ENCODE results near the gene OTOG. TPM values are rescaled to one million over a fixed set of nuclear protein-coding genes. Genes with fewer than 3 reads are reported as not detected.
A peak's percentile ranks its signal among the peaks of the same experiment; 100 is the strongest.

The OTOG gene
- total and polyA plus RNA-seq, 7 experiments from 2014 or later: not detected

GRCh38 chr11:17561111-17561415 is 14.0 kb downstream of the OTOG start:
- CTCF ChIA-PET: no interaction called here
- peaks cover 0 to 2% (median 0%) of the 10 kb centered on the region in 11 donors for H3K9me3 Mint-ChIP-seq
- ATAC-seq: no peak

GRCh38 chr11:17561526-17561925 is 14.5 kb downstream of the OTOG start:
- H3K9me3 Mint-ChIP-seq: peaks cover 0 to 2% (median 0%) of the 10 kb centered on the region in 11 donors
- no peaks in the 10 kb centered on the region for H3K4me1 ChIP-seq (ENCODE audit: control insufficient read depth in 2 of 2, insufficient read depth in 2 of 2, low read length in 2 of 2)
- ATAC-seq (no peak), DNase-seq (peak in 1 of 9 donors; percentile 8)
- POLR2A ChIA-PET: no interaction called here
- H3K27ac ChIP-seq (ENCODE audit: low read depth, low read length): no peak overlapping the region
- no peaks in the 10 kb centered on the region for H3K36me3 ChIP-seq (ENCODE audit: control insufficient read depth in 2 of 3, insufficient read depth in 3 of 3, low read length in 3 of 3)
- intact Hi-C loops (cut with micrococcal nuclease): no loop called here
- H3K4me3 Mint-ChIP-seq: no peak overlapping the region
- H3K4me1 Mint-ChIP-seq: no peaks in the 10 kb centered on the region
- H3K4me3 ChIP-seq (ENCODE audit: low read length): no peak overlapping the region
- H3K27ac Mint-ChIP-seq: no peak overlapping the region
- H3K27me3 ChIP-seq (ENCODE audit: control insufficient read depth in 2 of 2, insufficient read depth in 2 of 2, low read length in 2 of 2): no peaks in the 10 kb centered on the region
- H3K27me3 Mint-ChIP-seq: peaks cover 0 to 12% (median 2%) of the 10 kb centered on the region in 5 donors
- CTCF ChIA-PET: no interaction called here
- H3K9me3 ChIP-seq (ENCODE audit: control insufficient read depth in 2 of 3, low read length in 3 of 3): no peaks in the 10 kb centered on the region
- no peaks in the 10 kb centered on the region for H3K36me3 Mint-ChIP-seq

More at GRCh38 chr11:17561111-17561415, 14.0 kb downstream of the OTOG start:
- intact Hi-C loops (cut with micrococcal nuclease): no loop called here
- Histone ChIP-seq H3K9me3 (ENCODE audit: control insufficient read depth in 2 of 3, low read length in 3 of 3) (no peaks in the 10 kb centered on the region), H3K36me3 (ENCODE audit: control insufficient read depth in 2 of 3, insufficient read depth in 3 of 3, low read length in 3 of 3) (no peaks in the 10 kb centered on the region), H3K27ac (ENCODE audit: low read depth, low read length) (no peak overlapping the region), H3K4me3 (ENCODE audit: low read length) (no peak overlapping the region), H3K27me3 (ENCODE audit: control insufficient read depth in 2 of 2, insufficient read depth in 2 of 2, low read length in 2 of 2) (no peaks in the 10 kb centered on the region), H3K4me1 (ENCODE audit: control insufficient read depth in 2 of 2, insufficient read depth in 2 of 2, low read length in 2 of 2) (no peaks in the 10 kb centered on the region)
- DNase-seq: peak in 1 of 9 donors; percentile 1
- H3K4me3 Mint-ChIP-seq: no peak overlapping the region
- H3K36me3 Mint-ChIP-seq: no peaks in the 10 kb centered on the region
- H3K27me3 Mint-ChIP-seq: peaks cover 0 to 16% (median 2%) of the 10 kb centered on the region in 5 donors
- POLR2A ChIA-PET: no interaction called here
- no peak overlapping the region for H3K27ac Mint-ChIP-seq
- H3K4me1 Mint-ChIP-seq: no peaks in the 10 kb centered on the region

- H3K4me1 Mint-ChIP-seq: no peaks in the 10 kb centered on the region
- H3K36me3 ChIP-seq (ENCODE audit: control insufficient read depth in 2 of 3, insufficient read depth in 3 of 3, low read length in 3 of 3): no peaks in the 10 kb centered on the region
- H3K27me3 ChIP-seq (ENCODE audit: control insufficient read depth in 2 of 2, insufficient read depth in 2 of 2, low read length in 2 of 2): no peaks in the 10 kb centered on the region
- ChIA-PET POLR2A (no interaction called here), CTCF (interaction anchor here (0.7 to 1.0 kb wide), 2 partner anchors 35 to 537 kb away, joined by 3 read pairs; no protein-coding TSS in a partner anchor)
- H3K27me3 Mint-ChIP-seq: peaks cover 0 to 6% (median 2%) of the 10 kb centered on the region in 5 donors
- DNase-seq (peak in 1 of 9 donors; percentile 18), ATAC-seq (peak; percentile 49)
- no peak overlapping the region for H3K4me3 ChIP-seq (ENCODE audit: low read length)
- intact Hi-C loops (cut with micrococcal nuclease): no loop called here
- no peak overlapping the region for H3K27ac ChIP-seq (ENCODE audit: low read depth, low read length)
- no peaks in the 10 kb centered on the region for H3K36me3 Mint-ChIP-seq
- peak overlapping the region in 1 of 9 donors; percentile 15 for H3K27ac Mint-ChIP-seq
- H3K9me3 ChIP-seq (ENCODE audit: control insufficient read depth in 2 of 3, low read length in 3 of 3): no peaks in the 10 kb centered on the region
- no peak overlapping the region for H3K4me3 Mint-ChIP-seq
- H3K9me3 Mint-ChIP-seq: peaks cover 0 to 1% (median 0%) of the 10 kb centered on the region in 11 donors
- H3K4me1 ChIP-seq (ENCODE audit: control insufficient read depth in 2 of 2, insufficient read depth in 2 of 2, low read length in 2 of 2): no peaks in the 10 kb centered on the region
Measured at GRCh38 chr11:17563231-17563646, 16.2 kb downstream of the OTOG start.

GRCh38 chr11:17563961-17564686 is 17.1 kb downstream of the OTOG start:
- Histone ChIP-seq H3K27me3 (ENCODE audit: control insufficient read depth in 2 of 2, insufficient read depth in 2 of 2, low read length in 2 of 2) (no peaks in the 10 kb centered on the region), H3K9me3 (ENCODE audit: control insufficient read depth in 2 of 3, low read length in 3 of 3) (no peaks in the 10 kb centered on the region), H3K27ac (ENCODE audit: low read depth, low read length) (no peak overlapping the region), H3K4me1 (ENCODE audit: control insufficient read depth in 2 of 2, insufficient read depth in 2 of 2, low read length in 2 of 2) (no peaks in the 10 kb centered on the region), H3K36me3 (ENCODE audit: control insufficient read depth in 2 of 3, insufficient read depth in 3 of 3, low read length in 3 of 3) (no peaks in the 10 kb centered on the region), H3K4me3 (ENCODE audit: low read length) (no peak overlapping the region)
- H3K9me3 Mint-ChIP-seq: no peaks in the 10 kb centered on the region
- ChIA-PET POLR2A (no interaction called here), CTCF (interaction anchor here (1.0 kb wide), 1 partner anchor 36 kb away, joined by 3 read pairs; no protein-coding TSS in a partner anchor)
- peak in 1 of 9 donors; percentile 1 for DNase-seq
- no peak for ATAC-seq
- no peak overlapping the region for H3K27ac Mint-ChIP-seq
- peaks cover 0 to 7% (median 0%) of the 10 kb centered on the region in 7 donors for H3K4me1 Mint-ChIP-seq
- intact Hi-C loops (cut with micrococcal nuclease): no loop called here
- H3K36me3 Mint-ChIP-seq: no peaks in the 10 kb centered on the region
- no peak overlapping the region for H3K4me3 Mint-ChIP-seq
- H3K27me3 Mint-ChIP-seq: peaks cover 0 to 6% (median 0%) of the 10 kb centered on the region in 5 donors

- ChIA-PET POLR2A (no interaction called here), CTCF (no interaction called here)
- ATAC-seq: no peak
- intact Hi-C loops (cut with micrococcal nuclease): no loop called here
- Histone ChIP-seq H3K9me3 (ENCODE audit: control insufficient read depth in 2 of 3, low read length in 3 of 3) (no peaks in the 10 kb centered on the region), H3K4me3 (ENCODE audit: low read length) (no peak overlapping the region), H3K27me3 (ENCODE audit: control insufficient read depth in 2 of 2, insufficient read depth in 2 of 2, low read length in 2 of 2) (no peaks in the 10 kb centered on the region), H3K36me3 (ENCODE audit: control insufficient read depth in 2 of 3, insufficient read depth in 3 of 3, low read length in 3 of 3) (no peaks in the 10 kb centered on the region), H3K4me1 (ENCODE audit: control insufficient read depth in 2 of 2, insufficient read depth in 2 of 2, low read length in 2 of 2) (no peaks in the 10 kb centered on the region), H3K27ac (ENCODE audit: low read depth, low read length) (no peak overlapping the region)
- Mint-ChIP-seq H3K4me1 (peaks cover 0 to 7% (median 0%) of the 10 kb centered on the region in 7 donors), H3K9me3 (no peaks in the 10 kb centered on the region), H3K27ac (no peak overlapping the region), H3K4me3 (no peak overlapping the region), H3K36me3 (no peaks in the 10 kb centered on the region), H3K27me3 (peaks cover 0 to 6% (median 0%) of the 10 kb centered on the region in 5 donors)
- peak in 1 of 9 donors; percentile 4 for DNase-seq
Measured at GRCh38 chr11:17564687-17565042, 17.6 kb downstream of the OTOG start.

- DNase-seq: peak in 1 of 9 donors; percentile 12
- H3K4me1 Mint-ChIP-seq: peaks cover 0 to 11% (median 5%) of the 10 kb centered on the region in 7 donors
- intact Hi-C loops (cut with micrococcal nuclease): no loop called here
- Histone ChIP-seq H3K4me1 (ENCODE audit: control insufficient read depth in 2 of 2, insufficient read depth in 2 of 2, low read length in 2 of 2) (no peaks in the 10 kb centered on the region), H3K36me3 (ENCODE audit: control insufficient read depth in 2 of 3, insufficient read depth in 3 of 3, low read length in 3 of 3) (no peaks in the 10 kb centered on the region), H3K4me3 (ENCODE audit: low read length) (no peak overlapping the region), H3K27me3 (ENCODE audit: control insufficient read depth in 2 of 2, insufficient read depth in 2 of 2, low read length in 2 of 2) (no peaks in the 10 kb centered on the region), H3K9me3 (ENCODE audit: control insufficient read depth in 2 of 3, low read length in 3 of 3) (no peaks in the 10 kb centered on the region), H3K27ac (ENCODE audit: low read depth, low read length) (no peak overlapping the region)
- ChIA-PET CTCF (no interaction called here), POLR2A (no interaction called here)
- no peak overlapping the region for H3K4me3 Mint-ChIP-seq
- H3K27me3 Mint-ChIP-seq: peaks cover 0 to 10% (median 0%) of the 10 kb centered on the region in 5 donors
- no peaks in the 10 kb centered on the region for H3K36me3 Mint-ChIP-seq
- ATAC-seq: no peak
- H3K27ac Mint-ChIP-seq: no peak overlapping the region
- no peaks in the 10 kb centered on the region for H3K9me3 Mint-ChIP-seq
Measured at GRCh38 chr11:17568944-17569343, 21.9 kb downstream of the OTOG start.

GRCh38 chr11:17570034-17570433 is 23.0 kb downstream of the OTOG start:
- H3K4me3 Mint-ChIP-seq: no peak overlapping the region
- Histone ChIP-seq H3K27me3 (ENCODE audit: control insufficient read depth in 2 of 2, insufficient read depth in 2 of 2, low read length in 2 of 2) (no peaks in the 10 kb centered on the region), H3K4me1 (ENCODE audit: control insufficient read depth in 2 of 2, insufficient read depth in 2 of 2, low read length in 2 of 2) (no peaks in the 10 kb centered on the region), H3K9me3 (ENCODE audit: control insufficient read depth in 2 of 3, low read length in 3 of 3) (no peaks in the 10 kb centered on the region), H3K27ac (ENCODE audit: low read depth, low read length) (no peak overlapping the region), H3K4me3 (ENCODE audit: low read length) (no peak overlapping the region), H3K36me3 (ENCODE audit: control insufficient read depth in 2 of 3, insufficient read depth in 3 of 3, low read length in 3 of 3) (no peaks in the 10 kb centered on the region)
- intact Hi-C loops (cut with micrococcal nuclease): no loop called here
- ChIA-PET CTCF (no interaction called here), POLR2A (no interaction called here)
- DNase-seq: no peak
- no peaks in the 10 kb centered on the region for H3K9me3 Mint-ChIP-seq
- no peaks in the 10 kb centered on the region for H3K36me3 Mint-ChIP-seq
- no peak overlapping the region for H3K27ac Mint-ChIP-seq
- ATAC-seq: no peak
- peaks cover 0 to 10% (median 0%) of the 10 kb centered on the region in 5 donors for H3K27me3 Mint-ChIP-seq
- H3K4me1 Mint-ChIP-seq: peaks cover 0 to 11% (median 5%) of the 10 kb centered on the region in 7 donors
